Kidney epithelial cell (primary cell): ENCODE data around the gene LENG8. TPM values are rescaled to one million over a fixed set of nuclear protein-coding genes. Genes with fewer than 3 reads are reported as not detected.

Experiments used
- DNase-seq: peaks from one replicate; pipeline ENCODE4 v3.0.0-alpha.2; 2010; ENCODE audit warnings: low read depth
- H3K27me3 ChIP-seq: 2 replicates; pipeline ENCODE4 v1.6.0; 2011; ENCODE audit warnings: low read length; ENCODE audit not compliant: control insufficient read depth, insufficient read depth
- H3K36me3 ChIP-seq: 2 replicates; pipeline ENCODE4 v1.5.1; 2011; ENCODE audit warnings: low read length; ENCODE audit not compliant: control insufficient read depth, insufficient read depth
- H3K4me3 ChIP-seq: 2 replicates; pipeline ENCODE4 v1.5.1; 2011; ENCODE audit warnings: low read depth, mild to moderate bottlenecking, control low read depth, low read length
- total RNA-seq: library from RNA; depleted of rRNA; stranded (reverse); fragments of >200 nt; gene quantifications from 2 replicates; pipeline ENCODE4 v1.2.3, GENCODE V29; 2015
- TF ChIP-seq, protein P1 (sequence below): IDR thresholded peaks from 2 replicates; pipeline ENCODE4 v1.5.1; 2011; ENCODE audit warnings: mild to moderate bottlenecking, moderate library complexity, low read length, control low read depth, inconsistent platforms; ENCODE audit not compliant: insufficient read depth, poor library complexity, severe bottlenecking

Gene LENG8
- total RNA-seq, 1 donor from 2014 or later = 61.3 TPM

DNA sequence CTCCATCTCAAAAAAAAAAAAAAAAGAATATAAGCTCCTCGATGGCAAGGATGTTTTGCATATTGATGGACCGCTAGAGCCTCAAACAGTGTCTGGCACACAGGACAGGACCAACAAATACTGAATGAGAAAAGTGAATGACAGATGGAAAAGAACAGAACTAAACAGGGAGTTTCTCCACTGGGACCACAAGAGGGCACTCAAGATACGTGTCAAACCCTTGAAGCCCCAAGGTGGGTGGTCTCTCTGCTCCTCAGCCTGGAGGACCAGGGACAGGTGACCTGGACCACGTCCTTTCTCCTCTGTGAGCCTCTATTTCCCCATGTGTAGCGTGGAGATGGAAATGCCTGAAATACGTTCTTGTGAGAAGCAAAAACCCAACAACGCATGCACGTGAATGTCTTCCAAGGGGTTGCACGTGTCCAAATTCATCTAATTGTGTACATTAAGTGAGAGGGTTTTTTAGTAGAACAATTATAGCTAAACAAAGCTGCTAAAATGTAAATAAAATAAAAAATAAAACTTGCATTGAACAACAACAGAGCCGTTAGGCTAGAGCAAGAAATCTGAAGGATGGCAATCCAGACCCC is 29.8 kb downstream of the LENG8 start:
- Histone ChIP-seq H3K4me3 (no peak overlapping the region), H3K27me3 (peaks cover under 1% of the 10 kb centered on the region), H3K36me3 (no peaks in the 10 kb centered on the region)
- DNase-seq = no peak
- TF ChIP-seq, protein P1, sequence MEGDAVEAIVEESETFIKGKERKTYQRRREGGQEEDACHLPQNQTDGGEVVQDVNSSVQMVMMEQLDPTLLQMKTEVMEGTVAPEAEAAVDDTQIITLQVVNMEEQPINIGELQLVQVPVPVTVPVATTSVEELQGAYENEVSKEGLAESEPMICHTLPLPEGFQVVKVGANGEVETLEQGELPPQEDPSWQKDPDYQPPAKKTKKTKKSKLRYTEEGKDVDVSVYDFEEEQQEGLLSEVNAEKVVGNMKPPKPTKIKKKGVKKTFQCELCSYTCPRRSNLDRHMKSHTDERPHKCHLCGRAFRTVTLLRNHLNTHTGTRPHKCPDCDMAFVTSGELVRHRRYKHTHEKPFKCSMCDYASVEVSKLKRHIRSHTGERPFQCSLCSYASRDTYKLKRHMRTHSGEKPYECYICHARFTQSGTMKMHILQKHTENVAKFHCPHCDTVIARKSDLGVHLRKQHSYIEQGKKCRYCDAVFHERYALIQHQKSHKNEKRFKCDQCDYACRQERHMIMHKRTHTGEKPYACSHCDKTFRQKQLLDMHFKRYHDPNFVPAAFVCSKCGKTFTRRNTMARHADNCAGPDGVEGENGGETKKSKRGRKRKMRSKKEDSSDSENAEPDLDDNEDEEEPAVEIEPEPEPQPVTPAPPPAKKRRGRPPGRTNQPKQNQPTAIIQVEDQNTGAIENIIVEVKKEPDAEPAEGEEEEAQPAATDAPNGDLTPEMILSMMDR = peak; percentile 72

DNA sequence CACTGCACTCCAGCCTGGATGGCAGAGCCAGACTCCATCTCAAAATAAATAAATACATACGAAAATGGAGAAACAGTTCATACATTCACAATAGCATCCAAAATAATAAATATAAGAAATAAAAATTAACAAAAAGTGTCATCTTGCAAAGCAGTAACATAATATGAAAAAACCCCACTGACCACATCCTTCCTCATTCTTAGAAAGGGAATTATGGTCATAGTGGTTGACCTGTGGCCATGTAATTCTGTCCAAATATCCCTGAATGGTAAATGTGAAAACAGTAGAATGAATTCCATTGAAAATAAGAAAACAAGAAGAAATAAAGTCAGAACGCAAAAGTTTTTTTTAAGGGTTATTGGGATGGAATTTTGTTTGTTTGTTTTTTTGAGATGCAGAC is 31.1 kb downstream of the LENG8 start:
- no peak for DNase-seq
- Histone ChIP-seq H3K4me3 (no peak overlapping the region), H3K36me3 (no peaks in the 10 kb centered on the region), H3K27me3 (no peaks in the 10 kb centered on the region)
- TF ChIP-seq, protein P1 = no peak

DNA sequence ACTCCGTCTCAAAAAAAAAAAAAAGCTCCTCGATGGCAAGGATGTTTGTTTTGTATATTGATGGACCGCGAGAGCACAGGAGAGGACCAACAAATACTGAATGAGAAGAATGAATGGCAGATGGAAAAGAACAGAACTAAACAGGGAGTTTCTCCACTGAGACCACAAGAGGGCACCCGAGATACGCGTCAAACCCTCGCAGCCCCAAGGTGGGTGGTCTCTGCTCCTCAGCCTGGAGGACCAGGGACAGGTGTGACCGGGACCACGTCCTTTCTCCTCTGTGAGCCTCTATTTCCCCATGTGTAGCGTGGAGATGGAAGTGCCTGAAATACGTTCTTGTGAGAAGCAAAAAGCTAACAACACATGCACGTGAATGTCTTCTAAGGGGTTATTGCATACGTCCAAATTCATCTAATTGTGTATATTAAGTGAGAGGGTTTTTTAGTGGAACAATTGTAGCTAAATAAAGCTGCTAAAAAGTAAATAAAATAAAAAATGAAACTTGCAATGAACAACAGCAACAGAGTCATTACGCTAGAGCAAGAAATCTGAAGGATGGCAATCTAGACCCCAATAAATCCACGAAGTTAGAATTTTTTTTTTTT is 32.4 kb downstream of the LENG8 start:
- no peak for DNase-seq
- Histone ChIP-seq H3K36me3 (no peaks in the 10 kb centered on the region), H3K4me3 (no peak overlapping the region), H3K27me3 (no peaks in the 10 kb centered on the region)
- TF ChIP-seq, protein P1 = peak; percentile 77

DNA sequence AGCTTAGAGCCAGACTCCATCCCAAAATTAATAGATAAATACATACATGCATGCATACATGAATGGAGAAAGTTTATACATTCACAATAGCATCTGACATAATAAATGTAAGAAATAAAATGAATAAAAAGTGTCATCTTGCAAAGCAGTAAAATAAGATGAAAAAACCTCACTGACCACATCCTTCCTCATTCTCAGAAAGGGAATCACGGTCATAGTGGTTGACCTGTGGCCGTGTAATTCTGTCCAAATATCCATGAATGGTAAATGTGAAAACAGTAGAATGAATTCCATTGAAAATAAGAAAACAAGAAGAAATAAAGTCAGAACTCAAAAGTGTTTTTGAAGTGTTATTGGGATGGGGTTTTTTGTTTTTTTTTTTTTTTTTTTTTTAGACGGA is 33.9 kb downstream of the LENG8 start:
- DNase-seq = no peak
- Histone ChIP-seq H3K27me3 (no peaks in the 10 kb centered on the region), H3K4me3 (no peak overlapping the region), H3K36me3 (no peaks in the 10 kb centered on the region)
- TF ChIP-seq, protein P1 = no peak

DNA sequence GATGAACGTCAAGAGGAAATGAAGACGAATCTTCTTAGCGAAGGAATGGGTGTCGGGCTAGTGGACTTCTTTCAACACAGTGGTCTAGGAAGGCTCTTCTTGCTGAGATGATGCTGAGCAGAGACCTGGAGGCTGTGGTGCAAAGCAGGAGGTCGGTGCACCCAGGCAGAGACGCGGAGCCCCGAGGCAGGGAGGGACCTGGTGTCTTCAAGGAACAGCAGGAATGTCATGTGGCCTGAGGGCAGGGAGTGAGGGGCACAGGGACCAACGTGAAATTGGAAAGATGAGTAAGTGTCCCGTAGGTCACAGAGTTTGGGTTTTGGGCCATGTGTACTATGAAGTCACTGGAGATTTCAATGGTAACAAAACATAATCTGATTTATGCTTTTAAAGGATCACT is 35.5 kb downstream of the LENG8 start:
- DNase-seq = no peak
- no peaks in the 10 kb centered on the region for H3K27me3 ChIP-seq

More for the DNA sequence above, 35.5 kb downstream of the LENG8 start:
- Histone ChIP-seq H3K4me3 (no peak overlapping the region), H3K36me3 (no peaks in the 10 kb centered on the region)
- TF ChIP-seq, protein P1 = no peak
